OCI-LY3 (cell line): Measurements from ENCODE around the gene KCNQ1.

Experiments used
- H2AFZ ChIP-seq: fragments of 200-600, 300-600 bp; shearing (Covaris generic); 2 replicates; pipeline ENCODE4 v1.6.0; 2014; ENCODE audit warnings: antibody characterized with exemption, low read depth, low read length
- H3K27ac ChIP-seq: fragments of 200-600, 300-600 bp; sonication (generic); 2 replicates; pipeline ENCODE4 v1.5.1; 2014; ENCODE audit warnings: mild to moderate bottlenecking, low read length, moderate library complexity, mixed read lengths
- H3K27me3 ChIP-seq: fragments of 200-600, 300-600 bp; sonication (generic); 2 replicates; pipeline ENCODE4 v1.6.1; 2014; ENCODE audit warnings: low read depth, low read length, mixed read lengths
- H3K36me3 ChIP-seq: fragments of 200-600, 300-600 bp; sonication (generic); replicated peaks from 2 replicates; pipeline ENCODE3; 2014; ENCODE audit warnings: low read depth, low read length, mixed read lengths
- H3K4me1 ChIP-seq: fragments of 300-600, 200-600 bp; sonication (generic); 2 replicates; pipeline ENCODE4 v1.6.1; 2014; ENCODE audit warnings: low read length, mixed read lengths
- H3K4me2 ChIP-seq: fragments of 200-600, 300-600 bp; sonication (generic); 2 replicates; pipeline ENCODE4 v1.6.1; 2014; ENCODE audit warnings: low read length, mixed read lengths
- H3K4me3 ChIP-seq: fragments of 300-600, 200-600 bp; sonication (generic); 2 replicates; pipeline ENCODE4 v1.5.1; 2014; ENCODE audit warnings: antibody characterized with exemption, mild to moderate bottlenecking, low read length, moderate library complexity
- H3K79me2 ChIP-seq: fragments of 300-600, 200-600 bp; shearing (Covaris generic); 2 replicates; pipeline ENCODE4 v1.6.1; 2014; ENCODE audit warnings: mild to moderate bottlenecking, low read length, mixed read lengths
- H3K9ac ChIP-seq: fragments of 300-600, 200-600 bp; shearing (Covaris generic); 2 replicates; pipeline ENCODE4 v1.6.0; 2014; ENCODE audit warnings: mild to moderate bottlenecking, low read length, moderate library complexity
- H3K9me3 ChIP-seq: fragments of 200-600, 300-600 bp; shearing (Covaris generic); 2 replicates; pipeline ENCODE4 v1.6.1; 2014; ENCODE audit warnings: low read length, mixed read lengths; ENCODE audit not compliant: insufficient read depth
- H4K20me1 ChIP-seq: fragments of 200-600, 300-600 bp; sonication (generic); 2 replicates; pipeline ENCODE4 v1.6.1; 2016; ENCODE audit warnings: low read length, mixed read lengths; ENCODE audit not compliant: insufficient read depth
- CTCF ChIP-seq: fragments of 200-600, 300-600 bp; sonication (generic); IDR thresholded peaks from 2 replicates; pipeline ENCODE4 v1.5.1; 2014; ENCODE audit warnings: antibody characterized with exemption, low read length, low read depth
- EZH2phosphoT487 ChIP-seq: fragments of 200-600 bp; shearing (Covaris generic); IDR thresholded peaks from 2 replicates; pipeline ENCODE4 v1.6.1; 2018; ENCODE audit warnings: antibody characterized with exemption, mixed run types, low read depth

KCNQ1 gene

GRCh38 chr11:2862395-2863275 is 417.8 kb downstream of the KCNQ1 start:
- no peak overlapping the region for H3K27ac ChIP-seq
- H3K4me3 ChIP-seq, result no peak overlapping the region
- no peaks in the 10 kb centered on the region for H4K20me1 ChIP-seq
- no peak for TF ChIP-seq EZH2phosphoT487
- no peak for TF ChIP-seq CTCF
- peaks cover 8% of the 10 kb centered on the region for H3K4me1 ChIP-seq
- no peaks in the 10 kb centered on the region for H3K79me2 ChIP-seq
- H3K27me3 ChIP-seq, result no peaks in the 10 kb centered on the region
- H2AFZ ChIP-seq, result no peak overlapping the region
- H3K36me3 ChIP-seq, result no peaks in the 10 kb centered on the region
- H3K9me3 ChIP-seq, result no peaks in the 10 kb centered on the region
- no peak overlapping the region for H3K9ac ChIP-seq
- H3K4me2 ChIP-seq, result no peak overlapping the region

- no peaks in the 10 kb centered on the region for H3K36me3 ChIP-seq
Measured at GRCh38 chr11:2863276-2863618, 418.4 kb downstream of the KCNQ1 start.

DNA sequence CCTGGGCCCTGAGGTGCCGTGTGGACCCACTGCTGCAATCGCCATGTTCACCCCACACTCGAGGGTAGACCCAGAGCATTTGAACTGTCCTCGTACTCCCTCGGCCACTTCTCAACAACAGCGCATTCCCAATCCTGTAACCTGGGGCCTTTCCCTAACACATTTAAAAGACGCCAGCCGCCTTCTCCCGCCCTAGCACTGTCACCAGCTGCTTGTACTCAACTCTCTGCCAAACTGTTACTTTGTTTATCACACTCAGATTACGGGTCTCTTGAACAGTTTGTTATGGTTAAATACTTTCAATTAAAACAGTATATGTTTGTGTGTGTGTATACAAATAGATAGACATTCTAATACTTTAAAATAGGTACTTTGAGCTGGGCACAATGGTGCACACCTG is 420.1 kb downstream of the KCNQ1 start:
- Histone ChIP-seq H3K9ac (no peak overlapping the region), H3K36me3 (no peaks in the 10 kb centered on the region), H4K20me1 (no peaks in the 10 kb centered on the region), H3K27ac (no peak overlapping the region), H3K9me3 (no peaks in the 10 kb centered on the region), H3K4me3 (no peak overlapping the region), H3K4me2 (no peak overlapping the region), H3K27me3 (no peaks in the 10 kb centered on the region), H2AFZ (no peak overlapping the region), H3K79me2 (no peaks in the 10 kb centered on the region), H3K4me1 (peaks cover 8% of the 10 kb centered on the region)
- TF ChIP-seq EZH2phosphoT487 (no peak), CTCF (no peak)

More at GRCh38 chr11:2863276-2863618, 418.4 kb downstream of the KCNQ1 start:
- Histone ChIP-seq H3K4me3 (no peak overlapping the region), H3K27ac (no peak overlapping the region), H3K4me1 (peaks cover 8% of the 10 kb centered on the region), H2AFZ (no peak overlapping the region), H3K9me3 (no peaks in the 10 kb centered on the region), H3K9ac (no peak overlapping the region), H3K79me2 (no peaks in the 10 kb centered on the region), H3K4me2 (no peak overlapping the region), H3K27me3 (no peaks in the 10 kb centered on the region), H4K20me1 (no peaks in the 10 kb centered on the region)
- TF ChIP-seq CTCF (no peak), EZH2phosphoT487 (no peak)

DNA sequence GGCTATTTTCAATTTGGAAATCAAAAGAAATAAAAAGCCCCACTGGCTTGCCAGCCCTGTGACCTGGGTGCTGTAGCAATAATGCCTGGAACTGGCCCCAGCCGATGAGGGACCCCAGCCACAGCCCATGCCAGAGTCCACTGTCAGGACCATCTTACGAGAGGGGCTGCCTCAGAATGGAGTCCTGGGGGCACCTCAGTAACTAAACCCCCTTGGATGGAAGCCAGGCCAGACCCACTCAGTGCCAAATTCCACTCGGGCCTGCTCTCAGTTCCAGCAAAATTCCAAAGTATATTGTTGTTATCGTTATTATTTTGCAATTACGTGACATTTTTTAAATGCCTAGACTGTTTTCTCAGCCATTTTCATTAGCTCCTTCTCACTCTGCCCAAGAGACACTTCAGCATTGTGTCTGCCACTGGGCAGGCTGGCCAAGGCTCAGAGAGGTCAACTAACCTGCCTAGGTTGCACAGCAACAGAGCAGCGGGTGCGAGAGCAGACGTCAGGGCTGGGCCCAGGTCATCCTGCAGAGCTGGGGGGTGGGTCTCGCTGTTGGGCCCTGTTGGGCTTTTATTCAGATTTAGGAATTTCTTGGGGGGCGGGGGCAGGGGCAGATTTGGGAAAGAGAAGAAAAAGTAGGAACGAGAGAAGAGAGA is 421.2 kb downstream of the KCNQ1 start:
- no peaks in the 10 kb centered on the region for H3K36me3 ChIP-seq
- H3K4me2 ChIP-seq, result no peak overlapping the region
- TF ChIP-seq CTCF, result no peak
- no peak for TF ChIP-seq EZH2phosphoT487
- H3K27ac ChIP-seq, result no peak overlapping the region
- no peaks in the 10 kb centered on the region for H3K9me3 ChIP-seq
- no peaks in the 10 kb centered on the region for H3K79me2 ChIP-seq
- H3K4me1 ChIP-seq, result 0 out of 2 replicates have a peak, but pooled peaks cover under 1% of the 10 kb centered on the region
- no peak overlapping the region for H2AFZ ChIP-seq
- H3K4me3 ChIP-seq, result no peak overlapping the region
- no peak overlapping the region for H3K9ac ChIP-seq
- no peaks in the 10 kb centered on the region for H4K20me1 ChIP-seq
- no peaks in the 10 kb centered on the region for H3K27me3 ChIP-seq
